Ishikawa (cell line): ENCODE results near the gene LBHD2.

ENCODE experiments used
- CEBPB ChIP-seq: IDR thresholded peaks from 2 replicates; pipeline ENCODE4 v1.6.1; 2012
- CREB1 ChIP-seq: IDR thresholded peaks from 2 replicates; pipeline ENCODE4 v1.6.1; 2012; ENCODE audit warnings: low read depth
- EGR1 ChIP-seq: IDR thresholded peaks from 2 replicates; pipeline ENCODE4 v1.6.1; 2012
- EP300 ChIP-seq: IDR thresholded peaks from 2 replicates; pipeline ENCODE4 v1.6.1; 2012; ENCODE audit warnings: borderline replicate concordance
- FOXM1 ChIP-seq: IDR thresholded peaks from 2 replicates; pipeline ENCODE4 v1.6.1; 2012; ENCODE audit warnings: low read depth, borderline replicate concordance
- NFIC ChIP-seq: IDR thresholded peaks from 2 replicates; pipeline ENCODE4 v1.6.1; 2012
- RAD21 ChIP-seq: IDR thresholded peaks from 2 replicates; pipeline ENCODE4 v1.6.1; 2012; ENCODE audit warnings: low read depth
- TAF1 ChIP-seq: IDR thresholded peaks from 2 replicates; pipeline ENCODE4 v1.6.1; 2012; ENCODE audit warnings: low read depth, mild to moderate bottlenecking
- TCF12 ChIP-seq: IDR thresholded peaks from 2 replicates; pipeline ENCODE4 v1.6.1; 2012; ENCODE audit warnings: low read depth
- TEAD4 ChIP-seq: IDR thresholded peaks from 2 replicates; pipeline ENCODE4 v1.6.1; 2012
- YY1 ChIP-seq: IDR thresholded peaks from 2 replicates; pipeline ENCODE4 v1.6.1; 2012; ENCODE audit warnings: low read depth
- ZBTB7A ChIP-seq: IDR thresholded peaks from 2 replicates; pipeline ENCODE4 v1.6.1; 2012; ENCODE audit warnings: low read depth
- TF ChIP-seq, protein P1 (sequence below): IDR thresholded peaks from 2 replicates; pipeline ENCODE4 v1.6.1; 2012; ENCODE audit warnings: low read depth, mild to moderate bottlenecking
- TF ChIP-seq, protein P2 (sequence below): IDR thresholded peaks from 2 replicates; pipeline ENCODE4 v1.6.1; 2012
- TF ChIP-seq, protein P3 (sequence below): IDR thresholded peaks from 2 replicates; pipeline ENCODE4 v1.6.1; 2012

The LBHD2 gene

DNA sequence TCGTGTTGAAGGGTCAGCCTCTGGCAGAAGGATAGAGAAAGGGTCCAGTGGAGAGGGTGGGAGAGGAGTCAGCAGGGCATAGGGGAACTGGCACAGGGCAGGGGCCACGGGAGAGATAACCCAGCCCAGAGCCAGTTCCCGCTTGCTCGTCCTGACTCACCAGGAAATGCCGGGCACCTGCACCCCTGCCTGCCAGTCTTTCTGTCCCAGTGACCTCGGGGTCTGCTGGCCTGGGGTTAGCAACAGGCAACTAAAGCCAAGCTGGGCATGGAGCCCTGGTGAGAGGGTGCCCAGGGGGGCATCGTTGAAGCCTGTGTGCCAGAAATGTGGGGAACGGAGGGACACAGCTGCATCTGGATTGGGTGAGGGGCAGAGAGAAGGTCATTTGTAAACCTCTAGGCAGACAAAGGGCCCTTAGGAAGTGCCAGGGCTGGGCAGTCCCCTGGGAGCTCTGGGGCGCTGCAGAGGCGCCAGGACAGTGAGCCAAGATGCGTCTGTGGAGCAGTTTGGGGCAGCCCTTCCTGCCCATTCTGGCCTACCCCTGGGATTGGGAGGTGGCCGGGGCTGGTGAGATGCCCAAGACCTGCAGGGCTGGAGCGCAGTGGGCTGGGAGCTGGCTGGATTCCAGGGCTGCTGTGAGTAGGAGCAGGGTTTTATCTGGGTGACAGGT, 44.8 kb downstream of the LBHD2 start:
- TF ChIP-seq, protein P1, sequence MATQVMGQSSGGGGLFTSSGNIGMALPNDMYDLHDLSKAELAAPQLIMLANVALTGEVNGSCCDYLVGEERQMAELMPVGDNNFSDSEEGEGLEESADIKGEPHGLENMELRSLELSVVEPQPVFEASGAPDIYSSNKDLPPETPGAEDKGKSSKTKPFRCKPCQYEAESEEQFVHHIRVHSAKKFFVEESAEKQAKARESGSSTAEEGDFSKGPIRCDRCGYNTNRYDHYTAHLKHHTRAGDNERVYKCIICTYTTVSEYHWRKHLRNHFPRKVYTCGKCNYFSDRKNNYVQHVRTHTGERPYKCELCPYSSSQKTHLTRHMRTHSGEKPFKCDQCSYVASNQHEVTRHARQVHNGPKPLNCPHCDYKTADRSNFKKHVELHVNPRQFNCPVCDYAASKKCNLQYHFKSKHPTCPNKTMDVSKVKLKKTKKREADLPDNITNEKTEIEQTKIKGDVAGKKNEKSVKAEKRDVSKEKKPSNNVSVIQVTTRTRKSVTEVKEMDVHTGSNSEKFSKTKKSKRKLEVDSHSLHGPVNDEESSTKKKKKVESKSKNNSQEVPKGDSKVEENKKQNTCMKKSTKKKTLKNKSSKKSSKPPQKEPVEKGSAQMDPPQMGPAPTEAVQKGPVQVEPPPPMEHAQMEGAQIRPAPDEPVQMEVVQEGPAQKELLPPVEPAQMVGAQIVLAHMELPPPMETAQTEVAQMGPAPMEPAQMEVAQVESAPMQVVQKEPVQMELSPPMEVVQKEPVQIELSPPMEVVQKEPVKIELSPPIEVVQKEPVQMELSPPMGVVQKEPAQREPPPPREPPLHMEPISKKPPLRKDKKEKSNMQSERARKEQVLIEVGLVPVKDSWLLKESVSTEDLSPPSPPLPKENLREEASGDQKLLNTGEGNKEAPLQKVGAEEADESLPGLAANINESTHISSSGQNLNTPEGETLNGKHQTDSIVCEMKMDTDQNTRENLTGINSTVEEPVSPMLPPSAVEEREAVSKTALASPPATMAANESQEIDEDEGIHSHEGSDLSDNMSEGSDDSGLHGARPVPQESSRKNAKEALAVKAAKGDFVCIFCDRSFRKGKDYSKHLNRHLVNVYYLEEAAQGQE: no peak
- TF ChIP-seq, protein P2, sequence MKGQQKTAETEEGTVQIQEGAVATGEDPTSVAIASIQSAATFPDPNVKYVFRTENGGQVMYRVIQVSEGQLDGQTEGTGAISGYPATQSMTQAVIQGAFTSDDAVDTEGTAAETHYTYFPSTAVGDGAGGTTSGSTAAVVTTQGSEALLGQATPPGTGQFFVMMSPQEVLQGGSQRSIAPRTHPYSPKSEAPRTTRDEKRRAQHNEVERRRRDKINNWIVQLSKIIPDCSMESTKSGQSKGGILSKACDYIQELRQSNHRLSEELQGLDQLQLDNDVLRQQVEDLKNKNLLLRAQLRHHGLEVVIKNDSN: no peak
- TF ChIP-seq ZBTB7A (peak; percentile 39; the same call in 1 of the 2 replicates), NFIC (peak; percentile 57; the same call in 1 of the 2 replicates), EGR1 (no peak), YY1 (no peak), TAF1 (no peak), FOXM1 (no peak), CREB1 (no peak), TCF12 (no peak), CEBPB (no peak), EP300 (no peak)
- TF ChIP-seq, protein P3, sequence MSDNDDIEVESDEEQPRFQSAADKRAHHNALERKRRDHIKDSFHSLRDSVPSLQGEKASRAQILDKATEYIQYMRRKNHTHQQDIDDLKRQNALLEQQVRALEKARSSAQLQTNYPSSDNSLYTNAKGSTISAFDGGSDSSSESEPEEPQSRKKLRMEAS: no peak

DNA sequence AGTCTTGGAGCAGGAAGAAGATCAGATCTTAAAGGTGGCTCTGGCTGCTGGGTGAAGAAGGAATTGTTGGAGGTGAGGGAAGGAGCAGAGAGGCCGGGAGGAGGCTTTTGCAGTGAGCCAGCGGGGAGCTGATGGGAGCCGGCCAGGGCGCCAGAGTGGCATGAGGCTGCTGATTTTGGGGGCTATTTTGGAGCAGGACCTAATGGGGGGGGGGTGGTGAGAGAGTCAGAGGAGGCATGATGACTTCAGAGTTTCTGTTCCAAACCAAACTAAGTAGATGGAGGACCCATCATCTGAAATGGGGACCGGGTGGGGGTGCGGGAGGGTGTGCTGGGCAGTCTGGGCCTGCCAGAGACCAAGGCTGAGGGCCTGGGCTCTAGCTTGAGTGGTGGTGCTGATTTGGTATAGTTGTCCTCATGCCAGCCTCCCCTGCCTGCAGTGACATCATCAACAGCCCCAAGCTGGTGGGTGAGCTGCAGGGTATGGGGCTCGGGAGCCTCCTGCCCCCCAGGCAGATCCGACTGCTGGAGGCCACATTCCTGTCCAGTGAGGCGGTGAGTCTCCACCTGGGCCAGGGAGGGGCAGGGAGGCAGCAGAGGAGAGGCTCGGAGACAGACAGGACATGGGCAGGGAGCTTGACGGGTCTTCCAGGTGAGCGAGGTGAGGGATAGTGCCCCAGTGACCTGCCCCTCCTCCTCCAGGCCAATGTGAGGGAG, 45.4 kb downstream of the LBHD2 start:
- TF ChIP-seq, protein P3: peak; percentile 49; the same call in 1 of the 2 replicates
- TF ChIP-seq RAD21 (peak; percentile 22; the same call in 1 of the 2 replicates), YY1 (peak; percentile 41; the same call in 1 of the 2 replicates), TCF12 (peak; percentile 96), EGR1 (no peak), CEBPB (no peak), NFIC (peak; percentile 87), TAF1 (no peak), TEAD4 (peak; percentile 97), ZBTB7A (peak; percentile 46; the same call in 1 of the 2 replicates), FOXM1 (no peak), CREB1 (no peak), EP300 (peak; percentile 88)
- TF ChIP-seq, protein P2: no peak
- TF ChIP-seq, protein P1: no peak

DNA sequence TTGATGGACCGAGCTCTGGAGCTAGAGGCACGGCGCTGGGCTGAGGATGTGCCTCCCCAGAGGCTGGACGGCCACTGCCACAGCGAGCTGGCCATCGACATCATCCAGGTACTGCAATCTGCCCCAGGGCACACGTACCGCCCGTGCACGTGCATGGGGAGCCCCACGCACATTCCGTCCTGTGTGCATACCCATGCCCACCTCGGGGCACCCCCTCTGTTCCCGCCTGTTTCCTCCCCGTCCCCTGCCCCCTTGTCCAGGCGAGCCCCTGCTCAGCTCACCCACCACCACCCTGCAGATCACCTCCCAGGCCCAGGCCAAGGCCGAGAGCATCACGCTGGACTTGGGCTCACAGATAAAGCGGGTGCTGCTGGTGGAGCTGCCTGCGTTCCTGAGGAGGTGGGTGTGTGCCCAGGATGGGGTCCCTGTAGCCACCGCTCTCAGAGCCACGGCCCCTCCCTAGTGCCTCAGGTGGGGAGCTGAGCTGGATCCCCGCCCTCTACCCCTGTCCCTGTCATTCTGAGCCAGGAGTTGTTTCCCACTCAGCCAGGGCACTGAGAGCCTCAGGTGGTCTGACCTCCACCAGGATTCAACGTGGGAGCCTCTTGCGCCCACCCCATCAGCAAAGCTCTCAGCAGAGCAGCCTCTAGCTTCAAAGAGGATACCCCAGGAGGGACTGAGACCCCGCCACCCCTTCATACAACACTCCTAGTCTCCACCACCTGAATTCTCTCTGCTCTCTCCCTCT, 46.2 kb downstream of the LBHD2 start:
- TF ChIP-seq, protein P2: no peak
- TF ChIP-seq, protein P3: peak; percentile 23; the same call in 1 of the 2 replicates

DNA sequence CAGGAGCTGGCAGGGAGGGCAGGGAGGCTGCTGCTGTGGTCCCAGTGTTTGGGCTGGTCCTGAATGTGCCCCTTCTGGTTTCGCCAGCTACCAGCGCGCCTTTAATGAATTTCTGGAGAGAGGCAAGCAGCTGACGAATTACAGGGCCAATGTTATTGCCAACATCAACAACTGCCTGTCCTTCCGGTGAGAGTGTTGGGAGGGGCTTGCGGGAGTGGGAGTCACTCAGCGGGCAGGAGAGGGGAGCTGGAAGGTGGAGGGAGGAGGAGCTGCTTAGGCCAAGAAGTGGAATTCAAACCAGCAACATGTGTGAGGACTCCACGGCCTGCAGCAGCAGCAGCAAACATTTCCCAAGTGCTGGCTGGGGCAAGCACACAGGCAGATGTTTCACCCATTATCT, 47.0 kb downstream of the LBHD2 start:
- no peak for TF ChIP-seq TAF1
- no peak for TF ChIP-seq FOXM1
- TF ChIP-seq, protein P1: no peak
- TF ChIP-seq TEAD4: peak; percentile 77
- TF ChIP-seq ZBTB7A: 0 out of 2 replicates have a peak, but pooled peaks have one; percentile 34
- no peak for TF ChIP-seq CREB1
- TF ChIP-seq RAD21: no peak; the same call in 1 of the 2 replicates
- TF ChIP-seq EGR1: no peak
- TF ChIP-seq, protein P3: peak; percentile 50
- TF ChIP-seq, protein P2: no peak
- TF ChIP-seq YY1: no peak
- peak; percentile 74; the same call in 1 of the 2 replicates for TF ChIP-seq EP300
- TF ChIP-seq NFIC: peak; percentile 88
- peak; percentile 49; the same call in 1 of the 2 replicates for TF ChIP-seq CEBPB
- TF ChIP-seq TCF12: peak; percentile 86
